GM19193 (cell line): ENCODE measurements around the gene NLRP5.

ENCODE experiments used
- POLR2A ChIP-seq: IDR thresholded peaks from 4 replicates; pipeline ENCODE4 v1.6.1; 2011; ENCODE audit not compliant: insufficient read depth, insufficient read length; ENCODE audit errors: extremely low read depth

The NLRP5 gene

DNA sequence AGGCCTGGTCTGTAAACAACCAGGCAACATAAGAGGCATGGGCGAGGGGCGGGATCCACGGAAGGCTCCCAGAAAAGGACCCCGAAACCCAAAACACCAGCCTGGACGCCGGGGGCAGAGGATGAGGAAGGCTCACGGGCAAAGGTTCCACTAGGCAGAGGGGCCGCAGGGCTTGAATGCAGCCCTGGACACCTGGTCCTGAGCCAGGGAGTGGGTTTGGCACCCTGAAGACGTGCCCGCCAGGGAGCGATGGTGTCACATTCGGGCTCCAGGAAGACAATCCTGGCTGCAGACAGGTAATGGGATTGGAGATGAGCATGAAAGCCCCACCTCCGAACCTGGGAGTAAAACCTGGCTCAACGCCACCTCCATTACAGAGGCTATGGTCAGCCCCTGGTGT lies 102.8 kb downstream of the NLRP5 start:
- TF ChIP-seq POLR2A = no peak

DNA sequence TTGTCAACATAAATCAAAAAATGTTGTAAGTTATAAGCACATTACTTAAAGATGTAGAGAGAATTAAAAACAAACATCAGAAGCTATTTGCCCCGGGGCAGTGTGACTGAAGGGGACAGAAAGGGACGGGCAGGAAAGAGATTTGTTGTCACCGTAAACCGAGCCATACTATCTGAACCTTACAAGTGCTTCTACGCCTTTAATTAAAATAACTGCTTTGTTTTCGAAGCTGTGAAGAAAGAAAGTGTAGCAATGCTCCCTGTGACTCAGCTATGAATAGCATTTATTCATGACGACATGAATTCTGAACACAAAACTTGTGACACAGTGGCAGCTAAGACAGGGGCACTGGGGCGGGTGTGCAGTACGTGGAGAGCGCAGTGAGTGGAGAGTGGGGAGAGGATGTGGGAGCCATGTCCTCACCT lies 104.5 kb downstream of the NLRP5 start:
- TF ChIP-seq POLR2A = no peak

DNA sequence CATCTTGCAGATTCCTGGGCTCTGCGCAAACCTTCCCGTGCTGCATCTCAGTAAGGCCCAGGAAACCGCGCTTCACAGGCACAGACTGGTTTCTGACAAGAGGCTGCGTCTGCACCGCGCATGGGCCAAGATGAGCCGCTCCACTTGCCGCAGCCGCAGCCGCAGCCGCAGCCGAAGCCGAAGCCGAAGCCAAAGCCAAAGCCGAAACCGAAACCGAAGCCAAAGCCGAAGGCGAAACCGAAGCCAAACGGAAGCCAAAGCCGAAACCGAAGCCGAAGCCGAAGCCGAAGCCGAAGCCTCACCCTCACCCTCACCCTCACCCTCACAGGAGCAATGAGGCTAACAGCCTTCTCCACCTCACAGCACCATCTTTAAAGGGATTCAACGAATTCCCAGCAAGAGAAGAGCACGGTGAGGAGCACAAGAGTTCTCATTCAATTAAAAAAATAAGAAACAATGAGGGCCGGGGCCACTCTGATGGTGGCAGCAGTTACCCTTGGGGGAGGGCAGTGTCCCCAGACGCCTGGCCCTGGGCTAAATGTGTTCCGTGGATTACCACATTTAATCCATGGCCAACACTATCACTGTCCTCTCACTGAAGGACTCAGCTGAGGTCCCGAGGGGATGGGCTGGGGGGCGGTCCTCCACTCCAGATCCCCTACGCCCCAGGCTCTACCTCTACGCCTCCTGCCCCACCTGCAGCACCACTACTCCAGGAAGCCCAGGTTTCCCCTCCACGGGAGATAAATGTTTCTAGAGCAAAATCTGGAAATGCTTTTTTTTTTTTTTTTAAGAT lies 105.4 kb downstream of the NLRP5 start:
- TF ChIP-seq POLR2A = no peak

DNA sequence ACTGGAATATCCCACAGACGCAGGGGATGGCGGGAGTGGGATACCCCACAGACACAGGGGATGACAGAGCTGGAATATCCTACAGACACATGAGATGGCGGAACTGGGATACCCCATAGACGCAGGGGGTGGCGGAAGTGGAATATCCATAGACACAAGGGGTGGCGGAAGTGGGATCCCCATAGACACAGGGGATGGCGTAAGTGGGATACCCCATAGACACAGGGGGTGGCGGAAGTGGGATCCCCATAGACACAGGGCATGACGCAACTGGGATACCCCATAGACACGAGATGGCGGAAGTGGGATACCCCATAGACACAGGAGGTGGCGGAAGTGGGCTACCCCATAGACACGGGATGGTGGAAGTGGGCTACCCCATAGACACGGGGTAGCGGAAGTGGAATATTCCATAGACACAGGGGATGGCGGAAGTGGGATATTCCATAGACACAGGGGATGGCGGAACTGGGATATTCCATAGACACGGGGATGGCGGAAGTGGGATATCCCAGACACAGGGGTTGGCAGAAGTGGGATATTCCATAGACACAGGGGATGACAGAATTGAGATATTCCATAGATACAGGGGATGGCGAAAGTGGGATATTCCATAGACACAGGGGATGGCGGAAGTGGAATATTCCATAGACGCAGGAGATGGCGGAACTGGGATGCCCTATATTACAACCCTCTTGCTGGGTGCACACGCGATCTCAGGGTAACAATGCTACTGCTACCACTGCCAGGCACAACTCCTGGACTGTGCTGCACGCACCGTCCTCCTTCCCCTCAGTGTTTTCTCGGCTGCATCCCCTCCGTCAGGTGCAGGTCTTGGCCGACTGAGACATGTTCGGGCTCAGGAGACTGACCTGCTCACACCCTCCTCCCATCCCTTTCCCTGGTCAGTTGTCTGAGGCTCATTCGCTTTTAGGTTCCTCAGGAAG lies 106.4 kb downstream of the NLRP5 start:
- TF ChIP-seq POLR2A = no peak

DNA sequence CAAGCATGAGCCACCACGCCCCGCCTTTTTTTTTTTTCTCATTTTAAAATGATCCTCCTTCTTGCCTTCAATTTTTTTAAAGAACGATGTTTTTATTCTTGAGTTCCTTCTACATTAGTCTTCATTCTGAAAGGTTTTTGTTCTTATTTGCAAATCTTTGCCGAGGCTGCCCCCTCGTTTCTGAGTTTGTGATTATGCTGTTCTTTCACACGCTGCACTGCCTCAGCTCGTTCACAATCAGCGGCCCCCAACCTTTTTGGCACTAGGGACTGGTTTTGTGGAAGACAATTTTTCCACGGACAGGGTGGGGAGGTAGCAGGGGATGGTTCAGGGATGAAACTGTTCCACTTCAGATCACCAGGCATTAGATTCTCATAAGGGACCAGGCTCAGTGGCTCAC lies 107.9 kb downstream of the NLRP5 start:
- no peak for TF ChIP-seq POLR2A

DNA sequence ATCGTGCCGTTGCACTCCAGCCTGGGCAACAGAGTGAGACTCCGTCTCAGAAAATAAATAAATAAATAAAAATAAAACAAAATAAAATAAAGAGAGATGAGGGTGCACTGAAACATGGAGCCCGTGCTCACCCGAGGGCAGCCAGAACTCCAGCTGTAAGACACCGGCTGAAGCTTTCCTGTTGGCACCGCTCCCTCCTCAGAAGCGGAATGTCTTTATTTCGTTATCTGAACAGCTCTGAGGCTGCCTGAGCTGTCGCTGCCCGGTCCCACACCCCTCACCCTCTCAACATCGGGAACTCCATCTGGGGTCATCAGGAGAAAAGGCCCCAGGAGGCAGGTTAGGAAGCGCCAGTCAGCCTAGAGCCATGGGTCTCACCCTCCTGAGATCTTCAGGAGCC lies 110.1 kb downstream of the NLRP5 start:
- TF ChIP-seq POLR2A = no peak

DNA sequence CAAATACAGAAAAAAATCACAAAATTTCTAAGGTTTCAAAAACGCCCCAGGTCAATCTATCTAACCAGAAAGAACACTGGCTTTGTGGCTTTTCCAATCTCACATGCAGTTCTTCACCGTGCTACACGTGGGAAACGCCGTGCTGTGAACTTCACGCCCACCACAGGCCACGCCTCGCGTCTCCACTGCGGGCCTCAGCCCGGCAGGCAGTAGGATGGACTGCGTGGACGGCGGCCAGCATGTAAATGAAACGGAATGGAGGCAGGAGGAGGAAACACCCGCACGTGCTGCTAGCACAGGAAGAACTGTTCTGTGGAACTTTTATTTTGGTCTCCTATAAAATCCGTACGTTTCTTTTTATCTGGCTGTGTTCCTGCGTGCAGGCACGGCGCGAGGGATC lies 110.7 kb downstream of the NLRP5 start:
- TF ChIP-seq POLR2A = no peak

DNA sequence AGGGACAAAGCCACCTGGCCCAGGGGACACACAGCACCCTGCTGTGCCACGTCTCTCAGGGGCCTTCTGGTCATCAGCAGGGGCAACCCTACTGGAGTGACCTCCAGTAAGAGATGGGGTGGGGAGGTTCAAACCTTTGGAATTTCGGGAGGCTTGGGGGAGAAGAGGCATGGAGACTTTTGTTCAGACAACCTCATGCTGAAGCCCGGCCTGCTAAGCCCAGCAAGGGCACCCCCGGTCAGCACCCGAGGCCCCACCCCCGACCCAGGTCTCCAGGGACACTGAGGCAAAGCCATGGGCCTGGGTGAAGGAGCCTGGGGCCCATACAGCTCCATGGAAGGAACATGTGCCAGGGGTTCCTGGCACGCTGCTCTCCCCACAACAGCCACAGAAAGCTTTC lies 111.2 kb downstream of the NLRP5 start:
- no peak for TF ChIP-seq POLR2A

DNA sequence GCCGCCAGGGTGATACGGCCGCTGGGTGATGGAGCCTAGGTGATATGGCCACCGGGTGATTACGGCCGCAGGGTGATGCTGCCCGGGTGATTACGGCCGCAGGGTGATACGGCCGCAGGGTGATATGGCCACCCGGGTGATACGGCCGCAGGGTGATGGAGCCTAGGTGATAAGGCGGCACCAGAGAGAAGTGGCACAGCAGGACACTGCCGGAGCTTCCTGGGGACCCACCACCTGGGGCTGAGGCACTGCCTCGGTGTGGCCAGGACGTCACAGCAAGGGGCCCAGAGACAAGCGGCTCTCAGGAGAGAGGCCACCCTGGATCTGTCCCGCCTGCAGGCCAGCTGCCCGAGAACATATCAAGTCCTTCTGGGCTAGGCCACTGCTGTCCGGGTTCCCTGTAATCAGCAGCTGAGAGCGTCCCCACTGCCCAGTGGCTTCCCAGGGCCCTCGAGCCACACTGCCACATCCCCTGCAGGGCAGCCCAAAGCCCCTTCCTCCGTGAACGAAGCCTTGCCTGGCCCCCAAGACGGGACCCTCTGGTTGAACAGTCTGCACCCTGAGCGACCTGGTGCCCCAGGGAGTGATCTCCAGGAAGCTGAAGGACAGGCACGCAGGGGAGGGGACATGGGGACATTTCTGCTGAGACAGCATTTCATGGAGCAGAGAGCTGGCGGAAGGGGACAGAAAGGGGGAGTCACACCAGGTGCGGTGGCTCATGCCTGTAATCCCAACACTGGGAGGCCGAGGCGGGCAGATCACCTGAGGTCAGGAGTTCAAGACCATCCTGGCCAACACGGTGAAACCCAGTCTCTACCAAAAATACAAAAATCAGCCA lies 112.4 kb downstream of the NLRP5 start:
- TF ChIP-seq POLR2A = no peak

DNA sequence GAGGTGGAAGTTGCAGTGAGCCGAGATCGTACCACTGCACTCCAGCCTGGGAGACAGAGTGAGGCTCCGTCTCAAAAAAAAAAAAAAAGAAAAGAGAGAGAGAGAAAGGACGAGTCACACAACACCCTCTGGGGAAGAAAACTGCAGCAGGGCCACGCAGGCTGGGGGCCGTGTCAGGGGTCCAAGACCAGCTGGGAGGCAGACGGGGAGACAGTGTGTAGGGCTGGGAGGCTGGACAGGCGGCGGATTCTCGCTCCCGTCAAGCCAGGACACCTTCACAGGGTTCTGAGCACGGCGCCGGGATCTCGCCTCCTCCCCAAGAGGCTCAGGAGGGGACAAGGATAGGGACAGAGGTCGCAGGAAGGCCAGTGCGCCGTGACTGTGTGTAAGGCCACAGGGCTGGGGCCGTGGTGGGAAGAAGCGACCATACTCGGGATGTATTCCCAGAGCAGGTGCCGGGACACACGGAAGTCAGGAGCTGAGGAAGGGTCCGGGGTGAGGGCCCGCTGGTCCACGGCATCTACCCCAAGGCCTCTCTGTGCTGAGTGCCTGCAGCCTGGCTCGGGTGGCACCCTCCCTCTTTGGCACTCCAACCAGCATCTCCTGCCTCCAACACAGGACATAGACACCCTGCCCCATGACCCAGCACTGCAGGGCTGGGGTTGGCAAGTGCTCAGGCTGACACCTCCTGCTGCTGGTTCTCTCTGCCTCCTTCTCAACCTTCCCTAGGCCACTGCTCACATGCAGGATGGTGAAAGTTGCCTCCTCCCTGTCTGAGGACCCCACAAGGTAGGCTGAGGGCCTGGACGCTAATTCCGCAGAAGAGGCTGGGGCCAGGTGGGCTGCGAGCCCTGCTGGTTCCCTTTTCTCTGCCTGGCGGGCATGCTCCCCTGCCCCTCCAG lies 113.3 kb downstream of the NLRP5 start:
- no peak for TF ChIP-seq POLR2A

DNA sequence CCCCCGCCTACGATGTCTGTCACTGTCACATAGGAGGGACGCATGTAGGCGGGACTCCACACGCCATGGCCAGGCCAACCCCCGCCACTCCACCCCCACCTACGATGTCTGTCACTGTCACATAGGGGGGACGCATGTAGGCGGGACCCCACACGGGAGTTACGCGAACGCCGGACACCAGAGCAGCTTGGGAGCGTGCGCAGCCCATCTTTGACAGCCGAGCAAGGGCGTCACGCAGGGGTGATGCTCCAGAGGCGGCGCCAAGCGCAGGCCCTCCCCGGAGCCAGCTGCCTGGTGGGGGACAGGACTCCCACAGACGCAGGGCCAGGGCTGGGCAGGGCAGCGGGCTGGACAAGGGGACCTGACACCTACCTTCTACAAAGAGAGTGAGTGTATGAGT lies 114.5 kb downstream of the NLRP5 start:
- no peak for TF ChIP-seq POLR2A

DNA sequence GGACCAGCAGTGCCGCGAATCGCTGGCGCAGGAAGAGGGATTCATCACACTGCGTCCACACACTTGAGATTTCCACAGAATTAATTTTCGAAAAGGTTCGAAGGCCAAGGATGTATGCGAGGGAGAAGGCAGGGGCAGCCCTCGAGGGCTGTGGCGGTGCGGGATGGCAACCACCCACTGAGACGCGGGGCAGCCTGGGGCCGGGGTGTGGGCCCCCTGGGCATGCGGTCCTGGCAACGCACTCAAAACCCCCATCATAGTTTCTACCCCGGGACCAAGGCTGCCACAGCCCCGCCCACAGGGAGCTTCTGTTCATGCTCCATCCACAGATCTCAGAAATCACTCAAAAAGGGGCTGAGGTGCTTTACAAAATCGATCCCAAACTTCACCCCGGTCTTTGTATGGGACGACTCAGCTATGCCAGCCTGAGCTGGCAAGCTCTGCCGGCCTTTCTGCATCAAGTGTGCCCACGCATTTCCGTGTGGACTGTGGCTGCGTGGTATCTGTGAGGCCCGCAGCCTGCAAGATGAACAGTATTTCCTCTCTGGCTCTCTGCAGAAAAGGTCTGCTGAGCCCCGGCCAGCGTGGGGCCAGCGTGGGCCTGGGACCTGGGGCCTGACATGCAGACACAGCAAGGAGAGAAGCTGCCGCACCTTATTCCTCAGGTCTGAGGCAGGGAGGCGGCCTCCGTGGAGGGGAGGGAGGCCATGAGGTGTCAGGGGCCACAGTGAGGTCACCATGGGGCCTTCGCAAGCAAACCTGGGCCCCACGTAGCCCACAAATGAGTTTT lies 115.4 kb downstream of the NLRP5 start:
- no peak for TF ChIP-seq POLR2A

DNA sequence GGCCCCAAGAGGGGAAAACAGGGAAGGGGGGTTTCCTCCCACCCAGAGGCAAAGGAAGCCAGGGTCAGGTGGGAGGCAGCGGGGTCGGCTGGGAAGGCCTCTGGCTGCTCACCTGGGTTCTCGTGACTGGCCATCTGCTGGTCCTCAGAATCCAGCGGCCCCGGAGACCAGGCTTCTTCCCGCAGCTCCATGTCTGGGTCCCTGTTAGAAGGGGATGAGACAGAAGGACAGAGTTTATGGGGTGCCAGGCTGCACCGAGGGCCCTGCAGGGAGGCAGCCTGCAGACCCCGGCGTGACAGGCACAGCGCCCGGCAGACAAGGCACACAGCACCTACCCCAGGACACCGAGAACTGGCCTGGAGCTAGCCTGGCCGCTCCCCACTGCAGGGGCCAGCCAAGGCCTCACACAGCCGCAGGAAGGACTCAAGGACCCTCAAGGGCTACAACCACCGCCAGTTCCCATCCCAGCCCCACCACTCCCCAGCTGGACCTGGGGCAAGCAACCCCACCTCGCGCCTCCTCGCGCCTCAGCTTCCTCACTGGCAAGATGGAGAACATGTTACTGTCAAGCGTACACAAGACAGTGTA lies 116.5 kb downstream of the NLRP5 start:
- no peak for TF ChIP-seq POLR2A

DNA sequence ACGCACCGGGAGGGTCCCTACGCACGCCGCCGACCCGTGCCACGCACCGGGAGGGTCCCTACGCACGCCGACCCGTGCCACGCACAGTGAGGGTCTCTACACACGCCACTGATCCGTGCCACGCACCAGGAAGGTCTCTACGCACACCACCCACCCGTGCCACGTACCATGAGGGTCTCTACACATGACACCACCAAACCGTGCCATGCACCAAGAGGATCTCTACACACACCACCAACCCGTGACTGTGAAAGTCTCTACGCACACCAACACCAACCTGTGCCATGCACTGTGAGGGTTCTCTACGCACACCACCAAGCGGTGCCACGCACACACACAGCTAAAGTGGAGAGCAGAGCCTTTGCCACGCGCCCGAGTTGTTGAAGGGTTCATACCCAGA lies 117.8 kb downstream of the NLRP5 start:
- no peak for TF ChIP-seq POLR2A
